ENCODE measurements around the gene ANXA9.
A peak's percentile ranks its signal among the peaks of the same experiment; 100 is the strongest.

DNA sequence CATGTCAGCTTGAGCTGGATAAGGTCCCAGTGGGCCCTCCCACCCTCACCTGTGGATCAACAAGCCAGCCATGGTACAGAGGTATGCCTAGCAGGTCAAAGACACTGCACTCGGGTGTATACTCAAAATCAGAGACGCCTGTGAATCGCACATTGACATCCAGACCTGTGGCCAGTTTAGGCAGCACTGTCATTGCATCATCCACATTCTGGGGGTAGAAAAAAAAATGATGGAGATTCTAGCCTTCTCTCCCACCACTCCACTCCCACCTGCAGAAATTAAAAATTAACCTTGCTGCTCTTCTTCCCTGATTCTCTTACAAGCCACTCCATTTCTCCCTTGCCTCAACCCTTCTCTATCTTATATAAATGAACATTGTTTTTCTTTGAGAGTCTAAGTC, 18.3 kb downstream of the ANXA9 start:
- no peak for TF ChIP-seq ZNF548 (tag by site-specific recombination; IDR thresholded peaks at IDR 0.05)
- no peak for TF ChIP-seq ZNF473 (tag by site-specific recombination; IDR thresholded peaks at IDR 0.05)
- TF ChIP-seq, protein P1, sequence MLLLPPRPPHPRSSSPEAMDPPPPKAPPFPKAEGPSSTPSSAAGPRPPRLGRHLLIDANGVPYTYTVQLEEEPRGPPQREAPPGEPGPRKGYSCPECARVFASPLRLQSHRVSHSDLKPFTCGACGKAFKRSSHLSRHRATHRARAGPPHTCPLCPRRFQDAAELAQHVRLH (tag by site-specific recombination; IDR thresholded peaks at IDR 0.05): no peak
- no peak for TF ChIP-seq ZNF629 (tag by site-specific recombination; IDR thresholded peaks at IDR 0.05)
- TF ChIP-seq ZFHX2 (tag by site-specific recombination; conservative IDR thresholded peaks at IDR 0.05): peak; percentile 17; the same call in 1 of the 2 replicates
- TF ChIP-seq, protein P2, sequence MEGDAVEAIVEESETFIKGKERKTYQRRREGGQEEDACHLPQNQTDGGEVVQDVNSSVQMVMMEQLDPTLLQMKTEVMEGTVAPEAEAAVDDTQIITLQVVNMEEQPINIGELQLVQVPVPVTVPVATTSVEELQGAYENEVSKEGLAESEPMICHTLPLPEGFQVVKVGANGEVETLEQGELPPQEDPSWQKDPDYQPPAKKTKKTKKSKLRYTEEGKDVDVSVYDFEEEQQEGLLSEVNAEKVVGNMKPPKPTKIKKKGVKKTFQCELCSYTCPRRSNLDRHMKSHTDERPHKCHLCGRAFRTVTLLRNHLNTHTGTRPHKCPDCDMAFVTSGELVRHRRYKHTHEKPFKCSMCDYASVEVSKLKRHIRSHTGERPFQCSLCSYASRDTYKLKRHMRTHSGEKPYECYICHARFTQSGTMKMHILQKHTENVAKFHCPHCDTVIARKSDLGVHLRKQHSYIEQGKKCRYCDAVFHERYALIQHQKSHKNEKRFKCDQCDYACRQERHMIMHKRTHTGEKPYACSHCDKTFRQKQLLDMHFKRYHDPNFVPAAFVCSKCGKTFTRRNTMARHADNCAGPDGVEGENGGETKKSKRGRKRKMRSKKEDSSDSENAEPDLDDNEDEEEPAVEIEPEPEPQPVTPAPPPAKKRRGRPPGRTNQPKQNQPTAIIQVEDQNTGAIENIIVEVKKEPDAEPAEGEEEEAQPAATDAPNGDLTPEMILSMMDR (tag by site-specific recombination; IDR thresholded peaks at IDR 0.05): no peak
- TF ChIP-seq REPIN1 (tag by site-specific recombination; IDR thresholded peaks at IDR 0.05; ENCODE audit: low read depth): no peak
- TF ChIP-seq, protein P3, sequence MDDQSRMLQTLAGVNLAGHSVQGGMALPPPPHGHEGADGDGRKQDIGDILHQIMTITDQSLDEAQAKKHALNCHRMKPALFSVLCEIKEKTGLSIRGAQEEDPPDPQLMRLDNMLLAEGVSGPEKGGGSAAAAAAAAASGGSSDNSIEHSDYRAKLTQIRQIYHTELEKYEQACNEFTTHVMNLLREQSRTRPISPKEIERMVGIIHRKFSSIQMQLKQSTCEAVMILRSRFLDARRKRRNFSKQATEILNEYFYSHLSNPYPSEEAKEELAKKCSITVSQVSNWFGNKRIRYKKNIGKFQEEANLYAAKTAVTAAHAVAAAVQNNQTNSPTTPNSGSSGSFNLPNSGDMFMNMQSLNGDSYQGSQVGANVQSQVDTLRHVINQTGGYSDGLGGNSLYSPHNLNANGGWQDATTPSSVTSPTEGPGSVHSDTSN (CRISPR knock-in tag; IDR thresholded peaks at IDR 0.05): no peak
- no peak for TF ChIP-seq ZNF2 (tag by site-specific recombination; IDR thresholded peaks at IDR 0.05)
- no peak for TF ChIP-seq ZNF785 (tag by site-specific recombination; IDR thresholded peaks at IDR 0.05)
- no peak for TF ChIP-seq ZSCAN30 (tag by site-specific recombination; IDR thresholded peaks at IDR 0.05)
